ACC112 (cell line): ENCODE measurements around the gene DIP2A.

Source experiments
- H2AFZ ChIP-seq: fragments of 200-600 bp; sonication (generic); one replicate; pipeline ENCODE4 v1.6.0; 2017; ENCODE audit warnings: antibody characterized with exemption, low read length; ENCODE audit not compliant: unreplicated experiment
- H3K27ac ChIP-seq: fragments of 200-600 bp; sonication (generic); 2 replicates; pipeline ENCODE4 v1.5.1; 2014; ENCODE audit warnings: low read depth, mild to moderate bottlenecking, antibody characterized with exemption, low read length, moderate library complexity
- H3K27me3 ChIP-seq: fragments of 200-600 bp; sonication (generic); 2 replicates; pipeline ENCODE4 v1.6.1; 2014; ENCODE audit warnings: mild to moderate bottlenecking, antibody characterized with exemption, low read length, moderate library complexity, mixed read lengths; ENCODE audit not compliant: insufficient read depth
- H3K36me3 ChIP-seq: fragments of 200-600 bp; sonication (generic); 2 replicates; pipeline ENCODE4 v1.6.1; 2016; ENCODE audit warnings: mild to moderate bottlenecking, antibody characterized with exemption, low read length, moderate library complexity, mixed read lengths; ENCODE audit not compliant: insufficient read depth
- H3K4me1 ChIP-seq: fragments of 200-600 bp; sonication (generic); one replicate; pipeline ENCODE4 v1.6.1; 2016; ENCODE audit warnings: low read length, mixed read lengths; ENCODE audit not compliant: insufficient read depth, unreplicated experiment, control insufficient read depth
- H3K4me3 ChIP-seq: fragments of 200-600 bp; sonication (generic); 2 replicates; pipeline ENCODE4 v1.5.1; 2014; ENCODE audit warnings: mild to moderate bottlenecking, low read depth, low read length
- H3K79me2 ChIP-seq: fragments of 200-600 bp; sonication (generic); one replicate; pipeline ENCODE4 v1.6.0; 2016; ENCODE audit warnings: low read length; ENCODE audit not compliant: control insufficient read depth, unreplicated experiment, insufficient read depth

The DIP2A gene

DNA sequence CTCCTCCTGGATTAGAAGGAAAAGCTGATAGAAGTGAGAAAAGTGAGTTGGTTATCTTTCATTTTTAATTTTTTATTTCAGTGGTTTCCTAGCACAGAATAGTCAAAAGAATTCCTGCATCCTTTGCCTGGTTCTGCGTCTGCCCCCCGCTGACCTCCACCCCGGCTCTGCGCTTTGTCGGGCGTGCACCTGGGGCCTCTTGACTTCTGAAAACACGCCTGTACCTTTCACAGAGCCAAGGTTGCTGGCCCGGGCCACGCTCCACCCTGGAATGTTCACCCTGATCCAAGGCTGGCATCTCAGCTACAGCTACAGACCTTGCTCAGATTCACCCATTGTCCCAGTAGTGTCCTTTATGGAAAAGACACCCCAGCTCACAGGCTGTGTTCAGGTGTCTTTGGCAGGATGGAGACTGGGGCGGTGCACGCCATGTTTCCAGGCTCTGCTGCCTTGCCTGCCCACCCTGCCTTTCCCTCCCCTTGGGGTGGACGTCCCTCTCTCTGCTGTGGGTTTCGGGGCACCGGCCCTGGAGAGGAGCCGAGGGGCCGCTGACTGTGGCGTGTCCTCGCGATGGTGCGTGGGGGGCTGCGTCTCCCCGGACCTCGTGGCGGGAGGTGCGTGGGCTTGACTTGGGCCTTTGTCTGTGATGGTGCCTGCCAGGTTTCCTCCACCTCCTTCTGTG is 40.3 kb upstream of the DIP2A start:
- H2AFZ ChIP-seq = no peak overlapping the region
- H3K27me3 ChIP-seq = no peaks in the 10 kb centered on the region
- H3K79me2 ChIP-seq = no peaks in the 10 kb centered on the region
- H3K36me3 ChIP-seq = peaks cover 7% of the 10 kb centered on the region; the same call in 1 of the 2 replicates
- H3K4me1 ChIP-seq = no peaks in the 10 kb centered on the region
- no peak overlapping the region for H3K4me3 ChIP-seq
- no peak overlapping the region for H3K27ac ChIP-seq

DNA sequence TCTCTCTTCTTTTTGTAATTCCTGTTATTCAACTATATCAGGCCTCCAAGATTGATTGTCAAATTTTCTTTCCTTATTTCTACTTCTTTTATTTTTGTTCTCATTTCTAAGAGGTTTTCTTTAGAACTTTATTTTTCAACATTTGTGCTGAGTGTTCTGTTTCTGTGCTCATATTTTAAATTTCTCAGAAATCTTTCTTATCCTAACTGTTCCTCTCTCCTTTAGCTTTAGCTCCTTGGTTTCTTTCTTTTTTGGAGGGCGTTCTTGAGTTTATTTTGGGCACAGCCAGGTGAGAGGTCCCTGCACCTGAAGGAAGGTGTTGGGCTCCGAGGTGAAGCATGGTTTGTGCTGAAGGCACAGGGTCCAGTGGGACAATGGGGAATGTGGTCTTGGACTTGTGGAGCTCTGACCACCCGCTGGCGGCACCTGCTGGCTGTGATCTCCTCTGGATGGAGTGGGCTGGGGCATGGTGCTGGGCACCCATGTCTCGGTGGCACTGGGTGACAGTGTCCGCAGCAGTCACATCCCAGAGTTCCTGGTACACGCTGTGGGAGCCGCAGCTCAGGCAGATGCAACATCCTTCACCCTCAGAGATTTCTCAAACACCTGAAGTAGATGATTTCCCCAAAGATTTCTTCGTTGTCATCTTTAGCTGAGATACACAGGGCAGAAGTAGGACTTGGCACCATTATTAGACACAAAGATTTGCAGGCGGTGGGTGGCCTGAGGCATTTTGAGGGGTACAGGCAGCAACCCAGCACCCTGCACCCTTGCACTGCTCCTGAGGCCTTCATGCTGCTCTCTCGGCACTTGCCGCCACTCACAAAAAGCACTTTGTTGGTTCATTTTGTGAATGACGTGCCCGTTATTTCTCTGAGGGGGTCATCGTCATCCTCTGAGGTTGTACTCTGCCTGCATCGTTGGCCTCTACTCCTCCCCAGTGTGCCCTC is 38.2 kb upstream of the DIP2A start:
- H3K4me1 ChIP-seq = no peaks in the 10 kb centered on the region
- no peak overlapping the region for H3K27ac ChIP-seq
- peaks cover 7% of the 10 kb centered on the region; the same call in 1 of the 2 replicates for H3K36me3 ChIP-seq

DNA sequence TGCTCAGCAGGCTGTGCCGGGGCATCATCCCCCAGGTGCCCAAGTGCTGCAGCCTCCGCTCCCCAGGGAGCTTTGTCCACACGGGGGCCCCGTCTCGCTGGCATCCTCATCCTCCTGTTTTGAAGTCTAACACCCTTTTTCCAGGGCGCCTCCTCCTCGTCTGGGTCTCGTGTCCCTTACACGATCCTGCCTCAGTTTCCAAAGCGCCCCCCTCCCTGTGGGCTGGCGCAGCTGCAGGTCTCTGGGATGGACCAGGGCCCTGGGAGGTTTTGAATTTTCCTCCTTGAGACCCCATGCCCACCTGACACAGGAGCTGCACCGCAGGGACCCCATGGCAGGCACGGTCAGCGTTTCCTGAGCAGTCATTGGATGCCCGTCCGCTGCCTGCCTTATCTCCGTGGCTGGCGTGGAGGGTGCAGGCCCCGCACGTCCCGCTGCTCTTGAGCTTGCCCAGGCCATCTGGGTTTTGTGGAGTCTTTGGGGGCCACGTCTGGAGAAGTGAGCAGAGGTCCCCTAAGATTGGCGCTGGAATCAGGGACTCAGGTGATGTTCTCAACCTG is 37.4 kb upstream of the DIP2A start:
- Histone ChIP-seq H3K4me3 (no peak overlapping the region), H3K36me3 (peaks cover 7% of the 10 kb centered on the region; the same call in 1 of the 2 replicates), H3K27ac (no peak overlapping the region), H3K27me3 (no peaks in the 10 kb centered on the region), H3K4me1 (no peaks in the 10 kb centered on the region), H2AFZ (no peak overlapping the region), H3K79me2 (no peaks in the 10 kb centered on the region)

More for the DNA sequence above, 38.2 kb upstream of the DIP2A start:
- no peaks in the 10 kb centered on the region for H3K27me3 ChIP-seq
- no peaks in the 10 kb centered on the region for H3K79me2 ChIP-seq
- no peak overlapping the region for H3K4me3 ChIP-seq
- no peak overlapping the region for H2AFZ ChIP-seq

DNA sequence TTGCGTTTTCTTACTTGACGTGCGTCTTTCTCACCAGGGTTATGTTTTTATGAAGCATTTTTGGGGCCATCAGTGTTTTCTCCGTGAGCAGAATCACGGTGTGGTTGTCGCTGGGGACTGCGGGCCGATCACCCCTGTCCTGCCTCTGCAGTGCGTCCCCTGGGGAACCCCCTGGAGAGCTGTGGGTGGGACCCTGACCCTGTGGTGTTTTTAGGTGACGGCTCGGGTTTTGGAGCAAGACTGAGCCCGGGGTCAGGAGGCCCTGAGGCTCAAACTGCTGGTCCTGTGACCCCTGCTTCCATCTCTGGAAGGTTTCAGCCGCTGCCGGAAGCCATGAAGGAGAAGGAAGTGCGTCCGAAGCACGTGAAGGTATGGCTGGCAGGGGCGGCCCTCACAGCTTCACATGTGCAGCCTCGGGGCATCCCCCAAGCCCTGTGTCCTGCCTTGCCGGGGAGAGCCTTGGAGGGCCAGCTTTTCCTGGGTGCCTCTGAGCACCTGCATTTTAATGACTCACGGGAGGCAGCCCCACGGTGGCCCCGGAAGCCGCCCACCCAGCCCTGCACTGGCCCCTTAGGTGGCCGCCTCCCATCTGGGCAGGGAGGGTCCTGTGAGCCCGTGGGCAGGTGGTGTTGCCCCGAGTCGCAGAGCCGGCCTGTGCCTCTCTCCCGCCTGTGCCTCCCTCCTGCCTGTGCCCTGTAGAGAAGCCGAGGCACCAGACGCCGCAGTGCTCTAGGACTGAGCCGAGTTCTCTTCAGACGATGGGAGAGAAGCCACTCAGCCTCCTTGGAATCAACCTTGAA is 36.7 kb upstream of the DIP2A start:
- Histone ChIP-seq H3K27me3 (no peaks in the 10 kb centered on the region), H2AFZ (no peak overlapping the region), H3K36me3 (peaks cover 7% of the 10 kb centered on the region; the same call in 1 of the 2 replicates), H3K4me3 (no peak overlapping the region), H3K4me1 (no peaks in the 10 kb centered on the region), H3K79me2 (no peaks in the 10 kb centered on the region), H3K27ac (no peak overlapping the region)

DNA sequence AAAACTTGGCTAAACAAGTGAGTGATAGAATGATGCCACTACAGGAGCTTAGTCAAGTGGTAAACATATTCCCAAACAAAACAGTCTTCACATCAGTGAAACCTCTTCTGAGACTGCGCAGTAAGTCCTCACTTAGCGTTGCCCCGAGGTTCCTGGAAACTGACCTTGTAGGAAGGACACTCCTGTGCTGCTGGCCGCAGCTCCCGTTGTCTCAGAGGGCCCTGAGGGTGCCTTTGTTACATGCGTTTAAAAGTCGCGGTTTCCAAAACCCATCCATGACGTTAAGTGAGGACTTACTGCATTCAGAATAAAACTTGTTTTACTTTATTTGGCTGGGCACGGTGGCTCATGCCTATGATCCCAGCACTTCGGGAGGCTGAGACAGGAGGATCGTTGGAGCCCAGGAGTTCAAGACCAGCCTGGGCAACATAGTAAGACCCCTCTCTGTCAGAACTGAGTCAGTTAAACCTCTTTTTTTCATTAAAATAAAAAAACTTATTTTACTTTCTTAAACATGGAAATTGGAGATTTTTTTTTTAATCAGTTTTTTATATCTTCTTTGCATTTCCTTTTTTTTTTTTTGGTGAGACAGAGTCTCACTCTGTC is 36.0 kb upstream of the DIP2A start:
- Histone ChIP-seq H3K79me2 (no peaks in the 10 kb centered on the region), H3K4me3 (no peak overlapping the region), H2AFZ (no peak overlapping the region), H3K27me3 (no peaks in the 10 kb centered on the region), H3K27ac (no peak overlapping the region), H3K4me1 (no peaks in the 10 kb centered on the region), H3K36me3 (peaks cover 7% of the 10 kb centered on the region; the same call in 1 of the 2 replicates)

DNA sequence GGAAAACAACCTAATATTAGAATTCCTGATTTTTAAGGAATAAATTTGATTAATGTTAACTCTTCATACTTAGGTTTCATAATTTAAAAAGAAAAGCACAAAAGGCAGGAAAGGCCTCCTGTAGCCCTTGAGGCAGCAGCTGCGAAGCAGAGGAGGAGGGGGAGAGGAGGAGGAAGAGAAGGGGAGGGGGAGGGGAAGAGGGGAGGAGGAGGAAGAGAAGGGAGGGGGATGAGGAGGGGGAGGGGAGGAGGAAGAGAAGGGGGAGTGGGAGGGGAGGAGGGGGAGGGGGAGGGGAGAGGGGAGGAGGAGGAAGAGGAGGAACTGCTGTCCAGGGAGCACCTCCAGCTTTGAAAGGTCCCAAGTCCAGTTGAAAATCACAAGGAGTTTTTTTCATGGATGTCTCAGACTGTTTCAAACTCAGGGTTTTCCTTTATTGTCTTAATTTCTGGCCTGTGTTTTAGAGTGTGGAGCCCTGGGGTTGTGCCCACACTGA is 35.1 kb upstream of the DIP2A start:
- Histone ChIP-seq H2AFZ (no peak overlapping the region), H3K4me3 (no peak overlapping the region), H3K27ac (no peak overlapping the region), H3K27me3 (no peaks in the 10 kb centered on the region), H3K36me3 (peaks cover 7% of the 10 kb centered on the region; the same call in 1 of the 2 replicates), H3K79me2 (no peaks in the 10 kb centered on the region), H3K4me1 (no peaks in the 10 kb centered on the region)

DNA sequence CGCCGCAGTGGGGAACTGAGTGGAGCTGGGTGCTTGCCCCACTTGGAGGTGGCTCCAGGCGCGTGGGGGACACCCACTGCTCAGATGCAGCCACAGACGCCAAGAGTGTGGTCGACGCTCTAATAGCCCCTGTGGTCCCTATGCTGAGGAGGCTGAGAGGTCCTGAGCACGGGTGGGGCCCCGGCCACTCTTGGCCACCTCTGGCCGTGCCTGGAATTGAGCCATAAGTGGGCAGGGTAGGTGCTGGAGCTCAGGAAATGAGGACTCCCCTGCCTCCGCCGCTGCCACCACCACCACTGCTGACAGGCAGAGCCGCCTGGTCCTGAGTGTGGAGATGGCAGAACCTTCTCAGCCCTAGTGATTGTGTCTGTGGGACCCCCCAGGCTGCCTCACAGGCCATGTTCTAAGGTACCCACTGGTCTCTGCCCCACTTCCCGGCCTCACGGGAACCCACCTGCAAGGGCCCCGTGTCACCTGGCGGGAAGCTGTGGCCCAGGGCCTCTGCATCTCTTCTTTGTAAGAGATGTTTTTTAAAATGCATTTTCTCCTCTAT is 34.6 kb upstream of the DIP2A start:
- Histone ChIP-seq H3K4me3 (no peak overlapping the region), H2AFZ (no peak overlapping the region), H3K27me3 (no peaks in the 10 kb centered on the region), H3K27ac (no peak overlapping the region), H3K36me3 (peaks cover 7% of the 10 kb centered on the region; the same call in 1 of the 2 replicates), H3K79me2 (no peaks in the 10 kb centered on the region), H3K4me1 (no peaks in the 10 kb centered on the region)

DNA sequence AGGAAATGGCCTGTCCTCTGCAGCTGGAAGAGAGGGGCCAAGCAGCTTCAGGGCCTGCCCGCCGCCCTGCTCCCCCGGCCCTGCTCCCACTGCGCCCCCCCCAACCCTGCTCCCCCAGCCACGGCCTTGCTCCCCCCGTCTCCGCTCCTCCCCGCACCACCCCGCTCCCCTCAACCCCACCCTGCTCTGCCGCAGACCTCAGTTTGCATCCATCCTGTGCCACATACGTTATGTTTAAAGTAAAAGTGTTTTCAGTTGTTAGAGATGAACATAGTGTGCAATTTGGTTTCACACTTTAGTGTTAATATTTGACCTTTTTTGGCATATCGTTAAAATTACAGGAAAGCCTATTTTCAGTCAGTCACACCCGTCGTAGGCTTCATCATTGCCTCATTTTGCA is 34.1 kb upstream of the DIP2A start:
- no peak overlapping the region for H2AFZ ChIP-seq
- no peaks in the 10 kb centered on the region for H3K79me2 ChIP-seq
- H3K27me3 ChIP-seq = no peaks in the 10 kb centered on the region
- H3K4me1 ChIP-seq = no peaks in the 10 kb centered on the region
- peaks cover 7% of the 10 kb centered on the region; the same call in 1 of the 2 replicates for H3K36me3 ChIP-seq
- H3K27ac ChIP-seq = no peak overlapping the region
- no peak overlapping the region for H3K4me3 ChIP-seq

DNA sequence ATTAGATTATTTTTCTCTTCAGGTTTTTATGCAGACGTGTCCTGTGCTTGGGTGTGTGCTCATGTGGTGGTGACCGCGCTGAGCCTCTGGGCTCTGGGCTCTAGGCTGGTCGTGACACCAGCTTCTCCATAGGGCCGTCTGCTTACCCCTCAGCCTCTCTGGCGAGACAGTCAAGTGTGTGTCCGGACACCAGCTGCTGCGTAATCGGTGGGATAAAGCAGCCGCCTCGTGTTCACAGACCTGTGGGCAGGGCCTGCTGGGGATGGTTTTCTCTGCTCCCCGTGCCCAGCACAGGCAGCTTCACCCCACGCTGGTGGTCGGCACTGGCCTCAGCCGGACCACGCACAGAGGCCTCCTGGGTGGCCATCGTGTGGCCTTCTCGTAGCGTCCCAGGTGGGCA is 33.6 kb upstream of the DIP2A start:
- Histone ChIP-seq H3K27me3 (no peaks in the 10 kb centered on the region), H3K79me2 (no peaks in the 10 kb centered on the region), H3K36me3 (peaks cover 7% of the 10 kb centered on the region; the same call in 1 of the 2 replicates), H3K4me3 (no peak overlapping the region), H3K27ac (no peak overlapping the region), H3K4me1 (no peaks in the 10 kb centered on the region), H2AFZ (no peak overlapping the region)
